AG10803 (cell line): ENCODE results near the gene CDH1.
A peak's percentile ranks its signal among the peaks of the same experiment; 100 is the strongest.

Experiments
- DNase-seq: peaks from one replicate; pipeline ENCODE4 v3.0.0; 2010; ENCODE audit warnings: low read depth
- H3K4me3 ChIP-seq: 2 replicates; pipeline ENCODE4 v1.5.1; 2011; ENCODE audit warnings: mild to moderate bottlenecking, low read length, control low read depth
- TF ChIP-seq, protein P1 (sequence below): conservative IDR thresholded peaks from 2 replicates; pipeline ENCODE4 v1.5.1; 2011; ENCODE audit warnings: mild to moderate bottlenecking, low read length, control low read depth, inconsistent platforms

Gene CDH1

DNA sequence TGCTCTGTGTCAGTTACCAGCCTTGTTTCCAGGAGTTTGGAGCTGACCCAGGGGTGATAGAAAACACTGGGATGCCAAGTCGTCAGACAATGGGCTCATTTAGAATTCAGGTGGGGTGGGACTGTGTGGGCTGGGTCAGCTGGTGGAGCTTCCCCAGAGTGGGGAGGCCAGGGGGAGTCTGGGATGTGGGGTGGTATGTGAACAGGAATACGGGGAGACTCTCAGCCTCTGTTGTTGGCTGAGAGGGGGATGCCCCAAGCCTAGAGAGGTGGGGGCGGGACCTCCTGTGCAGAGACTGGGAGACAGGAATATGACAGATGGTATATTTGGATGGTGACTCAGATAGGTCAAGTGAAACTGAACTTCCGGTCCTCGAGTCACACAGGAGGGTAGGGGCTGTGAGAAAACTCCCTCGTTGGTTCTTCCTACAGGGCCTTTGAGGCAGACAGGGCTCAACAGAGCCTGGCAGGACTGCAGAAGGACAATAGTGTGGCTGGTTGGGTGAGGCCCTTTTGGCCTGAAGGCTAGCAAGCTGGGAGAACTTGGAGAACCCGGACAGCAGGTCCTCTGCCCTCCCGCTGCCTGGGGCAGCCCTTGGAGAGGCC is 23.7 kb downstream of the CDH1 start:
- H3K4me3 ChIP-seq, result no peak overlapping the region
- DNase-seq, result no peak
- TF ChIP-seq, protein P1, sequence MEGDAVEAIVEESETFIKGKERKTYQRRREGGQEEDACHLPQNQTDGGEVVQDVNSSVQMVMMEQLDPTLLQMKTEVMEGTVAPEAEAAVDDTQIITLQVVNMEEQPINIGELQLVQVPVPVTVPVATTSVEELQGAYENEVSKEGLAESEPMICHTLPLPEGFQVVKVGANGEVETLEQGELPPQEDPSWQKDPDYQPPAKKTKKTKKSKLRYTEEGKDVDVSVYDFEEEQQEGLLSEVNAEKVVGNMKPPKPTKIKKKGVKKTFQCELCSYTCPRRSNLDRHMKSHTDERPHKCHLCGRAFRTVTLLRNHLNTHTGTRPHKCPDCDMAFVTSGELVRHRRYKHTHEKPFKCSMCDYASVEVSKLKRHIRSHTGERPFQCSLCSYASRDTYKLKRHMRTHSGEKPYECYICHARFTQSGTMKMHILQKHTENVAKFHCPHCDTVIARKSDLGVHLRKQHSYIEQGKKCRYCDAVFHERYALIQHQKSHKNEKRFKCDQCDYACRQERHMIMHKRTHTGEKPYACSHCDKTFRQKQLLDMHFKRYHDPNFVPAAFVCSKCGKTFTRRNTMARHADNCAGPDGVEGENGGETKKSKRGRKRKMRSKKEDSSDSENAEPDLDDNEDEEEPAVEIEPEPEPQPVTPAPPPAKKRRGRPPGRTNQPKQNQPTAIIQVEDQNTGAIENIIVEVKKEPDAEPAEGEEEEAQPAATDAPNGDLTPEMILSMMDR, result no peak

DNA sequence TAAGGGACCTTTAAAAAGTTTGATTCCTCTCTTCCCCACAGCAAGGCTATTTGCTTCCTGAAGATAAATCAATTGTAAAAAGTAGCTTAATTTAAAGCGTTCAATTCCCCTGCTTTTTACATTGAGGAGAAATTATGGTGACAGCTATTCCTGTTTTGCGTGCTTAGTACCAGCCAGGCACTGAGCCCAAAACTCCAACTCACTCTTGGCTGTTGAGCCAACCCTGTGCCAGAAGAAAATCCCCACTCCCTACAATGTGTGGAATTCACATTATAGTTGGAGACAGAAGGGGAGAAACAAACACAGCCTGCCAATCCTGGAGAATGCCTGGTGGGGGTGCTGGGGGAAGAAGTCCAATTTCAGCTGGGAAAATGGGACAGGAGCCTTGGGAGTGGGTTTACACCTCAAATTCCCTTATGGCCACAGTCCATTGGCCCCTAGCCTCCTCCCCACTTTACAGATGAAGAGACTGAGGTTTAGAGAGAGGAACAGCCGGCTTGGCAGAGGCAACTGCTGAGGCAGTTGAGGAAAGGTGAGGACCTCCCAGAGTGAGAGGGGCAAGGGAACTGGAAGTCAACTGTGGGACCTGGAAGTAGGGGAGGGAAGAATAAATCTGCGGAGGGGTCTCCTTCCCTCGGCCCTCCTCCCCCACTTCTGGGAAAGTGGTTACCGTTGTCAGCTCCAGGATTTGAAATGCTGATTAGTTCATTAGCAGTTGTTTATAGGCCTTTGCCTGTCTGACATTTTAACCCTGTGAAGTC is 26.1 kb downstream of the CDH1 start:
- TF ChIP-seq, protein P1, result no peak
- peak; percentile 78 for DNase-seq
- H3K4me3 ChIP-seq, result no peak overlapping the region

DNA sequence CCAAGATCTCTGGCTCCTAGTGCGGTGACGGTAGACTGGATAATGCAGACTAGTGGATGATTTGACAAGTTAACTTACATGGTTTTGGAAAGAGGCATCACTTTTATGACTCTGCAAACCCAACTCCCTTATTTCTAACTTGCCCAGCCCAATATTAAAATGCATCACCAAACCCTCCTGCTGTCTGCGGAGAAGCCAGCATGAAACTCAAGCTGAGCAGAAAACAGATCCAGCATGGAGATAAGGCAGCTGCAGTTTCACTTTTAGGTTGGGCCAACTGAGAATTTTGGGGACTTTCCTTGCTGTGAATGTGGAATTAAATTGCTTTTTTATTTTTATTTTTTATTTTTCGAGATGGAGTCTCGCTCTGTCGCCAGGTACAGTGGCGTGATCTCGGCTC is 27.8 kb downstream of the CDH1 start:
- H3K4me3 ChIP-seq, result no peak overlapping the region
- TF ChIP-seq, protein P1, result no peak
- DNase-seq, result no peak

GRCh38 chr16:68767581-68767980 is 30.5 kb downstream of the CDH1 start:
- H3K4me3 ChIP-seq, result no peak overlapping the region
- no peak for DNase-seq
- TF ChIP-seq, protein P1, result no peak

GRCh38 chr16:68768175-68768574 is 31.1 kb downstream of the CDH1 start:
- H3K4me3 ChIP-seq, result no peak overlapping the region
- TF ChIP-seq, protein P1, result no peak
- DNase-seq, result no peak

- TF ChIP-seq, protein P1, result no peak
- H3K4me3 ChIP-seq, result no peak overlapping the region
- DNase-seq, result no peak
These were observed 31.7 kb downstream of the CDH1 start for GRCh38 chr16:68768771-68769170.

DNA sequence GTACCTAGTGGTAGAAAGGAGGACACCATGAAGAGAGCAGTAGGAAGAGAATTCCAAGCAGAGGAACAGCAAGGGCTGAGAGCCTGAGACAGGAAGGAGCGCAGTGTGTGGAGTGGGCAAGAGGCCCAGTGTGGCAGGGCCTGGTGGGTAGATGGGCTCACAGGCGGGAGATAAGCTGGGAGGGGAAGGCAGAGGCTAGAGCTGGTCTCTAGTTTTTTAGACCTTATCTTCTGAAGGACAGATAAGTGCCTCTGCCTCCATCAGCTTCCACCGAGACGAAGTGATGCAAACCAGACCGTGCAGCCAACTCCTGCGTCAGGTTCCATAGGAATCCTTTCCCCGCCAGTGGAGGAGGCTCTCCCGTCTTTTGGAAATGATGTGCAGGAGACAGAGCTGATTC is 33.6 kb downstream of the CDH1 start:
- no peak overlapping the region for H3K4me3 ChIP-seq
- TF ChIP-seq, protein P1, result no peak

More for the DNA sequence above, 33.6 kb downstream of the CDH1 start:
- no peak for DNase-seq
